Keratinocyte (primary cell): ENCODE results near the gene RBM47. TPM values are rescaled to one million over a fixed set of nuclear protein-coding genes. Genes with fewer than 3 reads are reported as not detected.
"Not testable (repeated sequence)": the region's sequence is repeated elsewhere in the genome, so short reads cannot be mapped to it uniquely, and the experiment has no call there.

ENCODE experiments used
- DNase-seq: peaks from one replicate; pipeline ENCODE4 v3.0.0-alpha.2; 2011; ENCODE audit warnings: low read depth, missing footprints, low spot score
- FAIRE-seq: peaks from 2 replicates; lab custom pipeline; 2011; peaks lifted over from hg19 to GRCh38; lab: Jason Lieb, UNC
- H2AFZ ChIP-seq: 2 replicates; pipeline ENCODE4 v1.6.0; 2012; ENCODE audit warnings: low read length, control low read depth, inconsistent platforms; ENCODE audit not compliant: control insufficient read depth
- H3K27ac ChIP-seq: 2 replicates; pipeline ENCODE4 v1.5.1; 2011; ENCODE audit warnings: low read length; ENCODE audit not compliant: control insufficient read depth, insufficient read depth
- H3K27me3 ChIP-seq: 3 replicates; pipeline ENCODE4 v1.6.0; 2011; ENCODE audit warnings: low read length; ENCODE audit not compliant: control insufficient read depth, insufficient read depth; ENCODE audit errors: extremely low read depth
- H3K36me3 ChIP-seq, 2 experiments: 2 replicates in 1 of 2; 3 replicates in 1 of 2; pipeline ENCODE4 v1.5.1; 2011; ENCODE audit warnings: low read length in 2 of 2, mild to moderate bottlenecking in 1 of 2; ENCODE audit not compliant: control insufficient read depth in 2 of 2, insufficient read depth in 2 of 2; ENCODE audit errors: extremely low read depth in 1 of 2
- H3K4me1 ChIP-seq: 3 replicates; pipeline ENCODE4 v1.5.1; 2011; ENCODE audit warnings: low read length; ENCODE audit not compliant: control insufficient read depth, insufficient read depth; ENCODE audit errors: extremely low read depth
- H3K4me2 ChIP-seq: 3 replicates; pipeline ENCODE4 v1.6.0; 2011; ENCODE audit warnings: low read depth, low read length; ENCODE audit not compliant: control insufficient read depth, insufficient read depth; ENCODE audit errors: extremely low read depth
- H3K4me3 ChIP-seq, 3 experiments: fragments of 200-600 bp in 1 of 3; sonication (generic) in 1 of 3; 2 replicates in 2 of 3; 3 replicates in 1 of 3; pipeline ENCODE4 v1.5.1; 2011 to 2016; ENCODE audit warnings: low read length in 3 of 3, mild to moderate bottlenecking in 3 of 3, control low read depth in 2 of 3, inconsistent platforms in 1 of 3, low read depth in 1 of 3, mixed read lengths in 1 of 3, mixed run types in 1 of 3, moderate library complexity in 1 of 3; ENCODE audit not compliant: control insufficient read depth in 2 of 3, insufficient read depth in 2 of 3; ENCODE audit errors: extremely low read depth in 1 of 3
- H3K79me2 ChIP-seq: 2 replicates; pipeline ENCODE4 v1.6.0; 2012; ENCODE audit warnings: low read length; ENCODE audit not compliant: control insufficient read depth, insufficient read depth
- H3K9ac ChIP-seq: 3 replicates; pipeline ENCODE4 v1.6.0; 2011; ENCODE audit warnings: low read length; ENCODE audit not compliant: control insufficient read depth, insufficient read depth; ENCODE audit errors: extremely low read depth
- H3K9me1 ChIP-seq: 3 replicates; pipeline ENCODE4 v1.6.0; 2011; ENCODE audit warnings: low read length; ENCODE audit not compliant: control insufficient read depth, insufficient read depth; ENCODE audit errors: extremely low read depth
- H3K9me3 ChIP-seq: 2 replicates; pipeline ENCODE4 v1.5.1; 2012; ENCODE audit warnings: low read depth, low read length; ENCODE audit not compliant: control insufficient read depth
- H4K20me1 ChIP-seq: 3 replicates; pipeline ENCODE4 v1.6.0; 2011; ENCODE audit warnings: low read length; ENCODE audit not compliant: control insufficient read depth, insufficient read depth; ENCODE audit errors: extremely low read depth
- CTCF ChIP-seq, 3 experiments: IDR thresholded peaks in 1 of 3; conservative IDR thresholded peaks in 1 of 3; optimal IDR thresholded peaks in 1 of 3; 2 replicates in 2 of 3; 3 replicates in 1 of 3; pipeline versions ENCODE3 to v1.5.1; 2011; ENCODE audit warnings: low read length in 3 of 3, mild to moderate bottlenecking in 3 of 3, moderate library complexity in 2 of 3, control low read depth in 1 of 3, inconsistent platforms in 1 of 3; ENCODE audit not compliant: insufficient read depth in 2 of 3; ENCODE audit errors: extremely low read depth in 1 of 3
- EZH2 ChIP-seq: IDR thresholded peaks from one replicate; pipeline ENCODE4 v1.6.1; 2012; ENCODE audit warnings: inconsistent platforms, mild to moderate bottlenecking, low read length, moderate library complexity
- dilution Hi-C: fragments of 300-500 bp; cut with MboI; formaldehyde crosslinking; loops from one replicate; pipeline ENCODE4 v1.7.0; 2020; ENCODE audit warnings: low sequenced_read_pairs; ENCODE audit not compliant: extremely low pct_ligation_motif_present
- polyA plus RNA-seq, 5 experiments: library from polyadenylated mRNA; depleted of rRNA in 3 of 5; stranded (reverse) in 3 of 5; stranded (forward) in 1 of 5; unstranded in 1 of 5; fragments of >200 nt; gene quantifications; 1 replicate in 1 of 5; 2 replicates in 3 of 5; 3 replicates in 1 of 5; pipeline versions ENCODE4 v1.2.1 to v1.2.3, GENCODE V29; 2011 to 2012; ENCODE audit warnings: missing spikeins in 2 of 5, low read depth in 1 of 5, low replicate concordance in 1 of 5

Gene RBM47
- polyA plus RNA-seq, 1 donor (not counting 4 experiments of a cell fraction or from before 2014, with no cell fraction given): 6.9 TPM

GRCh38 chr4:40434126-40434687 is 195.5 kb downstream of the RBM47 start:
- Histone ChIP-seq H3K27ac (no peak overlapping the region), H3K79me2 (no peaks in the 10 kb centered on the region), H3K9me3 (no peaks in the 10 kb centered on the region), H3K9ac (no peak overlapping the region), H3K27me3 (no peaks in the 10 kb centered on the region), H3K4me2 (no peak overlapping the region), H3K4me3 (no peak overlapping the region), H3K4me1 (no peaks in the 10 kb centered on the region), H4K20me1 (no peaks in the 10 kb centered on the region), H3K36me3 (peaks cover 0 to 1% of the 10 kb centered on the region in 2 experiments), H2AFZ (no peak overlapping the region), H3K9me1 (no peaks in the 10 kb centered on the region)
- TF ChIP-seq EZH2: no peak
- no peak for TF ChIP-seq CTCF (optimal IDR thresholded peaks at IDR 0.05 in 1 of 3, IDR thresholded peaks at IDR 0.05 in 1 of 3, conservative IDR thresholded peaks at IDR 0.05 in 1 of 3; ENCODE audit: extremely low read depth in 1 of 3, insufficient read depth in 2 of 3, low read length in 3 of 3)
- FAIRE-seq: no peak
- DNase-seq: no peak
- dilution Hi-C loops: no loop called here

GRCh38 chr4:40432504-40432903 is 197.2 kb downstream of the RBM47 start:
- Histone ChIP-seq H3K4me2 (no peak overlapping the region), H3K4me3 (no peak overlapping the region), H4K20me1 (no peaks in the 10 kb centered on the region), H3K79me2 (no peaks in the 10 kb centered on the region), H3K27me3 (no peaks in the 10 kb centered on the region), H3K36me3 (peaks cover 0 to 1% of the 10 kb centered on the region in 2 experiments), H3K9me1 (no peaks in the 10 kb centered on the region), H3K4me1 (no peaks in the 10 kb centered on the region), H3K27ac (no peak overlapping the region), H3K9me3 (no peaks in the 10 kb centered on the region), H2AFZ (no peak overlapping the region), H3K9ac (no peak overlapping the region)
- dilution Hi-C loops: no loop called here
- DNase-seq (no peak), FAIRE-seq (no peak)
- TF ChIP-seq EZH2 (no peak), CTCF (optimal IDR thresholded peaks at IDR 0.05 in 1 of 3, IDR thresholded peaks at IDR 0.05 in 1 of 3, conservative IDR thresholded peaks at IDR 0.05 in 1 of 3; ENCODE audit: extremely low read depth in 1 of 3, insufficient read depth in 2 of 3, low read length in 3 of 3) (no peak)

- H3K27me3 ChIP-seq, DNase-seq, H3K79me2 ChIP-seq, H3K9me1 ChIP-seq, H4K20me1 ChIP-seq, FAIRE-seq, H3K36me3 ChIP-seq, H3K4me1 ChIP-seq, H3K4me2 ChIP-seq, dilution Hi-C loops, H3K4me3 ChIP-seq, H2AFZ ChIP-seq, H3K9ac ChIP-seq, H3K27ac ChIP-seq, H3K9me3 ChIP-seq: not testable (repeated sequence)
These were observed 201.8 kb downstream of the RBM47 start for GRCh38 chr4:40427871-40428270.
